Aorta (tissue), 5 donors: Measurements from ENCODE around the gene AKAP7. TPM values are rescaled to one million over a fixed set of nuclear protein-coding genes. Genes with fewer than 3 reads are reported as not detected.

Source experiments
- ATAC-seq: fragments of 200-7000 bp; cut with Tn5 transposase; one replicate; pipeline ENCODE4 v1.9.1; 2022; ENCODE audit warnings: moderate library complexity; ENCODE audit not compliant: low FRiP score
- DNase-seq, 2 donors: peaks; one replicate each; pipeline ENCODE4 v3.0.0-alpha.2; 2020
- H3K27ac ChIP-seq, 2 donors: one replicate each; pipeline ENCODE4 v1.5.1; 2013; ENCODE audit warnings: low read length in 2 of 2, mild to moderate bottlenecking in 2 of 2, moderate library complexity in 2 of 2, control low read depth in 1 of 2, inconsistent platforms in 1 of 2, low read depth in 1 of 2
- H3K27me3 ChIP-seq, 2 donors: one replicate each; pipeline ENCODE4 v1.6.1; 2013; ENCODE audit warnings: control low read depth in 1 of 2, low read length in 1 of 2, mild to moderate bottlenecking in 1 of 2, moderate library complexity in 1 of 2; ENCODE audit not compliant: insufficient read depth in 2 of 2, control insufficient read depth in 1 of 2
- H3K36me3 ChIP-seq, 2 donors: one replicate each; pipeline ENCODE4 v1.6.1; 2013; ENCODE audit warnings: control low read depth in 1 of 2, low read length in 1 of 2, mild to moderate bottlenecking in 1 of 2; ENCODE audit not compliant: insufficient read depth in 2 of 2, control insufficient read depth in 1 of 2
- H3K4me1 ChIP-seq, 2 donors: one replicate each; pipeline ENCODE4 v1.6.1; 2013; ENCODE audit warnings: low read length in 2 of 2, control low read depth in 1 of 2, mild to moderate bottlenecking in 1 of 2, moderate library complexity in 1 of 2; ENCODE audit not compliant: insufficient read depth in 2 of 2, control insufficient read depth in 1 of 2
- H3K4me3 ChIP-seq, 2 donors: one replicate each; pipeline ENCODE4 v1.5.1; 2013; ENCODE audit warnings: low read length in 2 of 2, control low read depth in 1 of 2, mild to moderate bottlenecking in 1 of 2
- H3K9me3 ChIP-seq: one replicate; pipeline ENCODE4 v1.6.1; 2013; ENCODE audit warnings: mild to moderate bottlenecking, low read length; ENCODE audit not compliant: control insufficient read depth
- WGBS, 2 donors: extraction: QIAGEN DNeasy Blood & Tissue Kit; methylation state at CpG; one replicate each; pipeline ENCODE4 v1.1.7; 2013; 5-methylcytosine and 5-hydroxymethylcytosine counted together
- intact Hi-C, 2 donors: fragments of 100-400 bp; cut with DNase I; formaldehyde crosslinking; loops; one replicate each; pipeline versions ENCODE4 v1.14.2 to v1.15.0; 2022
- polyA plus RNA-seq, 2 donors: library from polyadenylated mRNA; stranded (reverse); fragments of 200-250 nt; gene quantifications; one replicate each; pipeline ENCODE4 v1.2.3, GENCODE V29; 2013
- total RNA-seq, 2 donors: library from RNA; stranded (reverse); fragmentation: NEBNext Ultra II Directional; extraction: Animal tissue kit (Norgen Biotek cat#: 25700); gene quantifications; one replicate each; pipeline ENCODE4 v1.2.1, GENCODE V29; 2021
- donor health status: healthy with polysubstance abuse.
- donor health status: Bipolar disorder and iron deficiency.
- donor health status: DM: no; HTN: no; CAD: no.
- donor health status: DM: no; HTN: no; CAD: no.
- donor health status: DM: yes; HTN: yes; CAD: no.

AKAP7 gene
- total and polyA plus RNA-seq, 4 donors, result 5.4 to 9.1 (median 7.6) TPM

GRCh38 chr6:131107151-131107550, 28.1 kb upstream of the AKAP7 start:
- H3K4me1 ChIP-seq, result no peaks in the 10 kb centered on the region
- no peaks in the 10 kb centered on the region for H3K27me3 ChIP-seq
- ATAC-seq, result no peak
- H3K4me3 ChIP-seq, result no peak overlapping the region
- no peak overlapping the region for H3K27ac ChIP-seq
- intact Hi-C loops, result no loop called here
- H3K9me3 ChIP-seq, result no peaks in the 10 kb centered on the region
- DNase-seq, result no peak
- 68 to 78% methylated on average over 1 of the region's 1 CpG for WGBS, 2 donors
- no peaks in the 10 kb centered on the region for H3K36me3 ChIP-seq

DNA sequence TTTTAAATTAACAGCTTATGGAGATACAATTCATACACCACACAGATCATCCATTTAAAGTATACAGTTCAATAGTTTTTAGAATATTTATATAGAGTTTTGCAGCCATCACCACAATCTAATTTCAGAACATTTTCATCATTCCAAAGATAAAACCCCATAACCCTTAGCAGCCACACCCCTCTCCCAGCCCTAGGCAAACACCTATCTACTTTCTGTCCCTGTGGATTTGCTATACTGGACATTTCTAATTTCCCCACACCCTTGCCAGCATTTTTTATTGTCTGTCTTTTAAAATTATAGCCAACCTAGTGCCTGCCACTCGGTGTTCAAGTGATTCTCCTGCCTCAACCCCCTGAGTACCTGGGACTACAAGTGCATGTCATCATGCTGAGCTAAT, 23.0 kb upstream of the AKAP7 start:
- H3K27ac ChIP-seq, result no peak overlapping the region
- no peaks in the 10 kb centered on the region for H3K27me3 ChIP-seq
- H3K4me1 ChIP-seq, result no peaks in the 10 kb centered on the region
- ATAC-seq, result no peak
- no peak for DNase-seq
- 73 to 76% methylated on average over 1 of the region's 1 CpG for WGBS, 2 donors
- H3K9me3 ChIP-seq, result no peaks in the 10 kb centered on the region
- intact Hi-C loops, result no loop called here
- no peaks in the 10 kb centered on the region for H3K36me3 ChIP-seq
- H3K4me3 ChIP-seq, result no peak overlapping the region

- 93 to 96% methylated on average over 1 of the region's 1 CpG for WGBS, 2 donors
- H3K27ac ChIP-seq, result no peak overlapping the region
- H3K27me3 ChIP-seq, result no peaks in the 10 kb centered on the region
- DNase-seq, result no peak
- H3K9me3 ChIP-seq, result no peaks in the 10 kb centered on the region
- H3K36me3 ChIP-seq, result no peaks in the 10 kb centered on the region
- no peak overlapping the region for H3K4me3 ChIP-seq
- intact Hi-C loops, result loop anchor here in 1 of 2 donors (1.0 kb wide), 1 partner anchor 230 kb away; no protein-coding TSS in a partner anchor
- ATAC-seq, result no peak
- no peaks in the 10 kb centered on the region for H3K4me1 ChIP-seq
Observed at GRCh38 chr6:131115651-131116050, 19.6 kb upstream of the AKAP7 start.

DNA sequence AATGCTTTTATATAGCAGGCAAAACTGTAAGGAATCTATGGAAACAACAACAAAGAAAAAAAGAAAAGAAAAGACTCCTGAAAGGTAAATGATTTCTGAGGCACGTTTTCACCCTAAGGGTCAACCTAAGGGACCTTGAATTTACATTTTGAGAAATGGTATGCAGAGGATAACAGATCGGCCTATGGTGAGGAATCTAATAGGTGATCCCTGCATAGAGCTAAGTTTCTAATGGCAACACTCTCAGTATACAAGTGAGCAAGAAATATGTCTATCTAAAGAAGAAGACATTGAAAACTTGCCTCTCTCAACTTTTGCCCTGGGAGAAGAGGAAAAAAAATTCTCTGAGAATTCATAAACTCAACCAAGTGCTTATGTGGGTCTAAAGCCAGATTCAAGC, 18.9 kb upstream of the AKAP7 start:
- no peaks in the 10 kb centered on the region for H3K36me3 ChIP-seq
- no peak overlapping the region for H3K27ac ChIP-seq
- ATAC-seq (no peak), DNase-seq (no peak)
- no peak overlapping the region for H3K4me3 ChIP-seq
- no peaks in the 10 kb centered on the region for H3K27me3 ChIP-seq
- 82 to 84% methylated on average over 2 of the region's 2 CpGs for WGBS, 2 donors
- intact Hi-C loops, result loop anchor here in 1 of 2 donors (1.0 kb wide), 1 partner anchor 231 kb away; no protein-coding TSS in a partner anchor
- H3K9me3 ChIP-seq, result no peaks in the 10 kb centered on the region
- no peaks in the 10 kb centered on the region for H3K4me1 ChIP-seq

DNA sequence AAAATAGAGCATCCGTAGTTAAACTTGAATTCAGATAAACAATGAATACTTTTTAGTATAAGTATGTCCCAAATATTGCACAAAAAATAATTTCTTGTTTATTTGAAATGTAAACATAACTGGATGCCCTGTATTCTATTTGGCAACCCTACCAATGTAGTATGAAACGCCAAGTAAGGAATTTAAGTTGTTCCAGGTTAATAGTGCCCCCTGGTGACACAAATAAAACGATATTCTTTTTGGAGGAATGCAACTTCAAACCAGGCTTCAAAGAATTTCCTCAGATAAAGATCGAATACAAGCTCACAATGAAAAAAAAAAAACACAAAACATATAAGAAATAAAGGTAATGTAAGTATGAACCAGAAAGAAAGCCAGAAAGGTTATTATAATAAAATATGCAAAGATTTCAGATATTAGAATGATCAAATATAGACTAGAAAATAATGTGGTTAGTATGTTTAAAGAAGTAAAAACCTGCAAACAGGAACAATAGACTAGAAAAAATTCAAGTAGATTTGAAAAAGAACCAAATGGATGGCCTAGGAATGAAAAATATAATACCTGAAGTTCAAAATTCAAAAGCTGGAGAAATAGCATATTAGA, 18.4 kb upstream of the AKAP7 start:
- Histone ChIP-seq H3K9me3 (no peaks in the 10 kb centered on the region), H3K27me3 (no peaks in the 10 kb centered on the region), H3K27ac (no peak overlapping the region), H3K4me3 (no peak overlapping the region), H3K4me1 (no peaks in the 10 kb centered on the region), H3K36me3 (no peaks in the 10 kb centered on the region)
- intact Hi-C loops, result loop anchor here (1.0 kb wide), 2 partner anchors 231 to 232 kb away; no protein-coding TSS in a partner anchor
- WGBS, 2 donors, result 19 to 22% methylated on average over 4 of the region's 4 CpGs
- no peak for DNase-seq
- no peak for ATAC-seq

DNA sequence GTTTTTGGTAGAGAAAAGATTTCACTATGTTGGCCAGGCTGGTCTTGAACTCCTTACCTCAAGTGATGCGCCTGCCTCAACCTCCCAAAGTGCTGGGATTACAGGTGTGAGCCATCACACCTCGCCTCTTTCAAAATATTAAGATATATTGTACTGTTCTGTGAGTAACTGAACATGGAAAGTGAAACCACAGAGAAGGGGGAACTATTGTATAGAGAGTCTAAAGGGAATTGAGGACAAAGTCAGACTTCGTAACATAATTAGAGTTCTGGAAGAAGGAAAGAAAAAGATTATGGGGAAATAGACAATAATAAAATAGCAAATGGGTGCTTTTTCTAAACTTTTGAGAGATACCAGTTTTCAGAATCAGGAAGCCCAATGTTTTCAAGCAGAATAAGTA, 17.4 kb upstream of the AKAP7 start:
- no peak for ATAC-seq
- intact Hi-C loops, result loop anchor here in 1 of 2 donors (1.0 kb wide), 1 partner anchor 232 kb away; no protein-coding TSS in a partner anchor
- WGBS, 2 donors, result 88 to 89% methylated on average over 3 of the region's 3 CpGs
- Histone ChIP-seq H3K4me3 (no peak overlapping the region), H3K9me3 (no peaks in the 10 kb centered on the region), H3K27me3 (no peaks in the 10 kb centered on the region), H3K27ac (no peak overlapping the region), H3K4me1 (no peaks in the 10 kb centered on the region), H3K36me3 (no peaks in the 10 kb centered on the region)
- no peak for DNase-seq

DNA sequence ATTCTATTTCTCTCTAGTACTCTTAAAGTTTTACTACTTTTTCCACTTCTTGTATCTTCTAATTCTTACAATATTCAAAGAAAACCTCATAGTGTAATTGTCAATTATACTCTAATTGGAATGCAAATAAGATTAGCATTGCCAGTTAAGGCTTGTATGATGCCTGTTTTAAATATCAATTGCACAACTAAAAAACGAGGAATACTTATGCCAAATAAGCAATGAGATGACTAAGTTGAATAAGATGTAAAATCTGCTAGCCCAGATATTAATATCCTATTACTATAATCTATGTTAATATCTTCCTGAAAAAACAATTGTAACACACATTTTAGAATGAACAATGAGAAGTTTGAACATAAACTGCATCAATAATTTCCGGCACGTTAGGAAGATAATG, 13.3 kb upstream of the AKAP7 start:
- H3K4me3 ChIP-seq, result no peak overlapping the region
- no peaks in the 10 kb centered on the region for H3K36me3 ChIP-seq
- WGBS, 2 donors, result 56 to 71% methylated on average over 3 of the region's 3 CpGs
- no peaks in the 10 kb centered on the region for H3K9me3 ChIP-seq
- no peak overlapping the region for H3K27ac ChIP-seq
- intact Hi-C loops, result no loop called here
- DNase-seq (no peak), ATAC-seq (no peak)
- no peaks in the 10 kb centered on the region for H3K27me3 ChIP-seq
- no peaks in the 10 kb centered on the region for H3K4me1 ChIP-seq

- WGBS, 2 donors, result 24 to 30% methylated on average over 1 of the region's 1 CpG
Observed at GRCh38 chr6:131122516-131122915, 12.8 kb upstream of the AKAP7 start.

DNA sequence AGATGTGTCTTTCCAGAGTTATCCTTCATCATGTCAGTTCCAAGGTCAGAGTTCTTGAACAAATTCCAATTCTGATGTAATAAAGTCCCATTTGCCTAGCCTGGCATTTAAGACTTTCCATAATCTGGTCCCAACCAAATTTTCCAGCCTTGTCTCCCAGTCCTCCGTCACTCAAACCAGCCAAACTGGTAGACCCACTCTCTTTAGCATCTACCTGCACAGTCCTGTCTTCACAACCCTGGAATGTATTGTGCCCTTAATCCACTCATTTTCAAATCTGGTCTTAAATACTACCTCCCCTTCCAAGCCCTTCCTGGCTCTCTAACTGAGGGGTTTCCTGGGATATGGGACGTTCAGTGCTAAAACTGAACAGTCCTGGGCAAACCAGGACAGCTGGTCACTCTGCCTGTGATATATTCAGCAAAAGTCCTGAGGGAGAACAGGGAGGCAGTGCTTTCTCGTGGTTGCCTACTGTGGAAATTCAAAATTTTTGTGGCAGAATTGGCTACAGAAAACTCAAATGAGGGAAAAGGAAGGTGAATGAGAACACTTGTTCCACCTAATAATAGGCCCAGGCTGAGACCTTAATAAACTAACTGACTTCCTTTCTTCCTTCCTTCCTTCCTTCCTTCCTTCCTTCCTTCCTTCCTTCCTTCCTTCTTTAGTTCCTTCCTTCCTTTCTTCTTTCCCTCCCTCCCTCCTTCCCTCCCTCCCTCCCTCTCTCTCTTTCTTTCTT, 10.8 kb upstream of the AKAP7 start:
- H3K27me3 ChIP-seq, result no peaks in the 10 kb centered on the region
- WGBS, 2 donors, result 56 to 59% methylated on average over 3 of the region's 3 CpGs
- H3K4me3 ChIP-seq, result no peak overlapping the region
- no peak overlapping the region for H3K27ac ChIP-seq
- no peaks in the 10 kb centered on the region for H3K36me3 ChIP-seq
- ATAC-seq (no peak), DNase-seq (no peak)
- intact Hi-C loops, result no loop called here
- no peaks in the 10 kb centered on the region for H3K9me3 ChIP-seq
- no peaks in the 10 kb centered on the region for H3K4me1 ChIP-seq

More at GRCh38 chr6:131122516-131122915, 12.8 kb upstream of the AKAP7 start:
- DNase-seq, result no peak
- no peaks in the 10 kb centered on the region for H3K36me3 ChIP-seq
- H3K27me3 ChIP-seq, result no peaks in the 10 kb centered on the region
- no peaks in the 10 kb centered on the region for H3K4me1 ChIP-seq
- no peak overlapping the region for H3K4me3 ChIP-seq
- ATAC-seq, result no peak
- no peak overlapping the region for H3K27ac ChIP-seq
- intact Hi-C loops, result no loop called here
- no peaks in the 10 kb centered on the region for H3K9me3 ChIP-seq
